Esophagus squamous epithelium (tissue), 4 donors: ENCODE data around the gene ACTL6B.

Experiments
- CTCF ChIP-seq, 6 experiments: fragments of 450-650 bp in 4 of 6; fragments of 200-600 bp in 2 of 6; sonication (generic) in 2 of 6; IDR thresholded peaks; one replicate each; pipeline ENCODE4 v1.5.1; 2016 to 2019; ENCODE audit warnings: antibody characterized with exemption in 6 of 6, mild to moderate bottlenecking in 4 of 6, moderate library complexity in 4 of 6
- POLR2A ChIP-seq, 4 donors: fragments of 450-650 bp; IDR thresholded peaks; one replicate each; pipeline ENCODE4 v1.6.1; 2017; ENCODE audit warnings: antibody characterized with exemption in 4 of 4, mild to moderate bottlenecking in 4 of 4, moderate library complexity in 3 of 4

- no peak for TF ChIP-seq CTCF (IDR thresholded peaks at IDR 0.05)
- TF ChIP-seq POLR2A (IDR thresholded peaks at IDR 0.05) = no peak
Measured at GRCh38 chr7:100639995-100640516, 16.2 kb downstream of the ACTL6B start.
